ENCODE results near the gene RRM1.

GRCh38 chr11:4049006-4049405, 45.6 kb upstream of the RRM1 start:
- TF ChIP-seq CTCF (IDR thresholded peaks at IDR 0.05) (no peak), POLR2A (IDR thresholded peaks at IDR 0.05) (no peak), POLR2AphosphoS5 (IDR thresholded peaks at IDR 0.05) (no peak), EP300 (IDR thresholded peaks at IDR 0.05) (no peak)

All from sigmoid colon (tissue), 4 donors.